Stimulated activated CD8-positive, alpha-beta memory T cell treated with anti-CD3 and anti-CD28 coated beads, Interleukin-7, amount 100 ng/mL, for 48 hours (primary cell): ENCODE measurements around the gene ZNF628.

Source experiments
- DNase-seq, 2 donors: peaks; one replicate each; pipeline ENCODE4 v3.0.0-alpha.2; 2020; ENCODE audit warnings: low read depth in 1 of 2; ENCODE audit errors: extremely low read depth in 1 of 2

ZNF628 gene

DNA sequence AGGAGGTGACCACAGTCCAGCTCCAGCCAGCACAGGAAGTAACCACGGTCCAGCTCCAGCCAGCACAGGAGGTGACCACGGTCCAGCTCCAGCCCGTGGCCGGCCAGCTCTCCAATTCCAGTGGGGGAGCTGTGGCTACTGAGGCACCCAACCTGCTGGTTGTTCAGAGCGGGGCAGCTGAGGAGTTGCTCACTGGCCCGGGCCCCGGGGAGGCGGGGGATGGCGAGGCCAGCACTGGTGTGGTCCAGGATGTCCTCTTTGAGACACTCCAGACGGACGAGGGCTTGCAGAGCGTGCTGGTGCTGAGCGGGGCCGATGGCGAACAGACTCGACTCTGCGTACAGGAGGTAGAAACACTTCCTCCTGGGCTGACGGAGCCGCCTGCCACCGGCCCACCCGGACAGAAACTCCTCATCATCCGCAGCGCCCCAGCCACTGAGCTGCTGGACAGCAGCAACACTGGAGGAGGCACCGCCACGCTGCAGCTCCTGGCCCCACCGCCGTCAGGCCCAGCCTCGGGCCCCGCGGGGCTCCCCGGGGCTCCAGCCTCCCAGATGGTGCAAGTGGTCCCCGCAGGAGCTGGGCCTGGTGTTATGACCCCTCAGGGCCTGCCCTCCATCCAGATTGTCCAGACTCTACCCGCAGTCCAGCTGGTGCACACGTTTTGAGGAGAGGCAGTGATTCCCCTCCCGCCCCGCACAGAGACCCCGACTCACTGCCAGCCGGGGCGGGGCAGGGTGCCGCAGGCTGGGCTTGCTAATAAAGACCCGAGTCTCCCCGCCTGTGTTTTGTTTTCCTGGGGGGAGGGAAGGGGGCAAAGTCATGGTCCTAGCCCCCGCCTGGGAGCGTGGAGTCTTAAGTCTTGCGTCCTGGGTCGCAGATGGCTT is 7.5 kb downstream of the ZNF628 start:
- no peak for DNase-seq

DNA sequence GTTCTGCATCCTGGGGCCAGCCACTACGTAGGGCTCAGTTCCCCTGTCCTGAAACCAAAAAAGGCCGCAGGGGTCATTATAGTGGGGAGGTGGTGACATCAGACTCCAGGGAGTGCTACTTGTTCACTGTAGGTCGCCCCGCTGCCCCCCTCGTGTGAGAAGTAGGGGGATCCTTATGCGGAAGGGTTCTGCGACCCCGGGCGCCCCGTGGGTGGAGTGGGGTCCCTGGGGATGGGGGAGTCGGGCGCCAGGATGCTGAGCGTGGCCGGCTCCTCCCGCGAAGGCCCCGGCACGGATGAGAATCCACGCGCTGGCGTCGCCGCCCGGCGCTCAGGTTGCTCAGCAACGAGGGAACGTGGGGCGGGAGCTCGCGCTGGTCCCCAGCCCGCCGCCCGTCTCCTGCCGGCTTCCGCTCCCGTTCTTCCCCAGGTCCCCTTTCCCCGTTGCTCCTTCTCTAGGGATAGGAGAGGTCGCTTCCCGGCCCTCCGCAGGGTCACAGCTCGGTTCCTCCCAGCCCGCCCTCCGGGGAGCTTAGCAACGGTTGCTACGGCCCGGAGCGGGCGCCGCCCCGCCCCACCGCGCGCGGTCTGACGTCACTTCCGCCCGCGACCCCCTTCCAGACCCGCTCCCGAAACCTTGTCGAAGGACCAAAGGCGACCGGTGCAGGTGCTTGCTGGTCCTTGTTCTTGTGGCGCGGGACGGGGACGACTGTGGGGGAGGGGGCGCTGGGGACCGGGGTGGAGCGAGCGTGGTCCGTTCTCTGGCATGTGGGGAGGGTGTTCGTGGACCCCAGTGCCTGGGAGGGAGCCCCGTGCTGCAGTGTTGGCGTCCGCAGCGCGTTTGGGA is 8.4 kb downstream of the ZNF628 start, which contains the start of gene NAT14:
Gene NAT14, plus strand, starts transcription at position 596 of the 846 bp plus-strand sequence. CDS start 521 bp downstream, outside the sequence.
- peak; percentile 33 to 50 for DNase-seq

DNA sequence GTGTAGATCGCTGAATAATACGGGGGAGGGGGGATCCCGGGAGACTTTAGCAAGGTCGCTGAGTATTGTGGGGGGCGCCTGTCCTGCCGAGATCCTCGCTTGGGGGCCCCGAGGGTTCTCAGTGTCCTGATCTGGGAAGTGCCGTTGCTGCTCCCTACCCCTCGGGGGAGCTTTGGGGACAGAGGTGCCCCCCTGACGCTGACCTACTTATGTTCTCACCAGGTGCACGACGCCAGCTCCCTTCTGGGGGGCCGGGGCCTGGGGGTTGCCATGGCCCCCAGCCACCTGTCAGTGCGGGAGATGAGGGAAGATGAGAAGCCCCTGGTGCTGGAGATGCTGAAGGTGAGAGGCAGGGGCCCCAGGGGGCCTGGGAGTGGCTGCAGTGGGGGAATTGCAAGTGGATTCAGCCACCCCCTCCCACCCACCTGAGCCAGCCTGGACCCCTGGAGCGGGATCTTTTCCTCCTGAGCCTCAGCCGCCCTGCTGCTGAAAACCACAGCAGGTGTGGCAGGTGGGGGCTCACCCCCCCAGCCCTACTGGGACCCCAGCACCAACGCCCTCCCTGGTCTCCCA is 9.1 kb downstream of the ZNF628 start:
- no peak for DNase-seq

DNA sequence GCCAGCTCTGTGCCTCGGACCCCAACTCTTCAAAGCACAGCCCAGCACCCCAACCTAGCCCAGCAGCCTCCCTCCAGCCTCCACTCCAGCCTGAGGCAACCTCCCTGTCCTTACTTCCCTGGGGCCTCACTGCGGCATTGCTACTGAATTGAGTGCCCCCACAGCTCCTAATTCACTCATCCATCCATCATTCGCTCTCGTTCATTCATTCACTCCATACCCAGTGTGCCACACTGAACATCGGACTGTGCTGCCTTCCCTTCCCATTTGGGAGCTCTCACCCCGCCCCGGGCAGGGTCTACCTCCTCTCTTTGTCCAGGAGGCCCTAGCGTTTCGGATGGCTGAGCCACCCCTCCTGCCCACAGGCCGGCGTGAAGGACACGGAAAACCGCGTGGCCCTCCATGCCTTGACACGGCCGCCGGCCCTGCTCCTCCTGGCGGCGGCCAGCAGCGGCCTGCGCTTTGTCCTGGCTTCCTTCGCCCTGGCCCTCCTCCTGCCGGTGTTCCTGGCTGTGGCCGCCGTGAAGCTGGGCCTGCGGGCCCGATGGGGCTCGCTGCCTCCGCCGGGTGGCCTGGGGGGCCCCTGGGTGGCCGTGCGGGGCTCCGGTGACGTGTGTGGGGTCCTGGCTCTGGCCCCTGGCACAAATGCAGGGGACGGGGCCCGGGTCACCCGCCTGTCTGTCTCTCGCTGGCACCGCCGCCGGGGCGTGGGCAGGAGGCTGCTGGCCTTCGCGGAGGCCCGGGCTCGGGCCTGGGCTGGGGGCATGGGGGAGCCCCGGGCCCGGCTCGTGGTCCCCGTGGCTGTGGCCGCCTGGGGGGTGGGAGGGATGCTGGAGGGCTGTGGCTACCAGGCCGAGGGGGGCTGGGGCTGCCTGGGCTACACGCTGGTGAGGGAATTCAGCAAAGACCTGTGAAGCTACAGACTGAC is 9.9 kb downstream of the ZNF628 start:
- no peak for DNase-seq

DNA sequence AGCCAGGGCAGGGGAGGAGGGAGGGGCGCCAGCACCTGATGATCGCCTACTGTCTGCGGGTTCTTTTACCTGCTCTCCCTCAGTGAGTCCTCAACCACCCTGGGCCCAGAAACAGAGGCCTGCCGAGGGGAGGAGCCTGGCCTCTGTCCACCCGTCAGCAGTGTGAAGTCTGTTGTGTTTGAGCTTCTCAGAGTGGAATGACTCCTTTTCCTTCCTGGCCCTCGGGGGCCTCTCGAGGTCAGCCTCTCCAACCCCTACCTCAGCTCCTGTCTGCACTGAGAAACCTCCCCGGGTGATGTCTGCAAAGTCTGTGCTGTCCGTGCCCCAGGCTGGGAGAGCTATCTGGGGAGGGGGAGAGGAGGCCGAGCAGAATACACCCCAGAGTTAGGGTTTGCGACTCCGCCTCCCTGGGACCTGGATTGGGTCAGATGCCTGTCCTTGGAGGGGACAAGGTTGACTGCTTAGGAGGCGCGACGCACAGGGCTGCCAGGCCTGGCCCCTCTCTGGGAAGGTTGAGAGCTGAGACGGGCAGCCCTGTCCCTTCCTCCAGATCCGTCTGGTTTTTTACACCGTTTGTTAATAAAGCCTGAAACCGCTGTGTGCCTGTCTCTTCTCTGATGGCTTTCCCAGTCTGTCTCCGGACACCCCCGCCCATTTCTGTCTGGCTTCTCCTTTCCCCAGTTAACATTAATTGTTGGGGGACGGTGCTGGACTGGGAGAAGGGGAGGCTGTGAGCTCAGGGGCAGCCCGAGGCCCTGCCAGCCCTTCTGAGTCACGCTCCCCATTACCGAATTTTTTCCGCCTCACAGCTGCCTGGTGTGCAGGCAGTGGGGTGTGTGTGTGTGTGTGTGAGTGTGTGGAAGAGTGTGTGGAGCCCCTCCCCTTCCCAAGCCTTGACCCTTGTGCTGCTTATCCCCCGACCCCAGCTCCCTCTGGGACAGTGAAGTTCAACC is 10.8 kb downstream of the ZNF628 start:
- peak in 1 of 2 donors; percentile 60 for DNase-seq

DNA sequence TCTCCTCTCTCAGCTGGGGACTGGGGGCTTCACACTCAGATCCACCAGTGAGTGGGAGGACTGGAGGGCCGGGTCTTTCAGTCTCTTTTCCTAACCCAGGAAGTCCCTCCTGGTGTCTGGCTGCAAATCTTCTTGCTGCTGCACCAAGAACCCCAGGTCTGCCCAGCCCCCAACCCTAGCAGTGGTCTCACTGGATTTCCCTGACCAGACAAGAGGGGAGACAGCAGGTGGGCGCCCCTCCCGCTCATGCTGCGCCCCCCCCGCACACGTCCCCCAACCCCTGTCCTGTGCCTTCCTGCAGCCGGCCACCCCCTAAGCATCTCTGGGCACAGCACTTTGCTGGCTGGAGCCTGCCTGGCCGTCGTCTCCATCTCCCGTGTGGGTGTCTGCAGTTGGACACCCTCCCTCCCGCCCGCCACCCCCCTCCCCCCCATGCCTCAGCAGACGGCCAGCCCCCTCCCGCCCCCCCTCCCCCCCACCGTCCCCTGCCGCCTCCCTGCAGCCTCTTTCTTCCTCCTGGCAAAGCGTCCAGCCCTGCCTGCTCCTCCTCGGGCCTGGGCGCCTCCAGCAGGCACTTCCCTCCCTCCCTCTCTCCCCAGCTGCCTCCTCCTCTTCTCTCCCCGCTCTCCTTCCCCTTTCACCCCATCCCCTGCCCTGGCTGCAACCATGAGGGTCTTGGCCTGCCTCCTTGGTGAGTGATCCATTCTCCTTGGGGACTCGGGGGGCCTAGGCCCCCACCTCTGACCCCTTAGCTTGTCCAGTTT is 11.7 kb downstream of the ZNF628 start, which contains the start of gene SSC5D:
Gene SSC5D, plus strand, starts transcription at position 513 of the 764 bp plus-strand sequence. Its CDS starts 154 bp downstream, at position 667.
- DNase-seq, result no peak

DNA sequence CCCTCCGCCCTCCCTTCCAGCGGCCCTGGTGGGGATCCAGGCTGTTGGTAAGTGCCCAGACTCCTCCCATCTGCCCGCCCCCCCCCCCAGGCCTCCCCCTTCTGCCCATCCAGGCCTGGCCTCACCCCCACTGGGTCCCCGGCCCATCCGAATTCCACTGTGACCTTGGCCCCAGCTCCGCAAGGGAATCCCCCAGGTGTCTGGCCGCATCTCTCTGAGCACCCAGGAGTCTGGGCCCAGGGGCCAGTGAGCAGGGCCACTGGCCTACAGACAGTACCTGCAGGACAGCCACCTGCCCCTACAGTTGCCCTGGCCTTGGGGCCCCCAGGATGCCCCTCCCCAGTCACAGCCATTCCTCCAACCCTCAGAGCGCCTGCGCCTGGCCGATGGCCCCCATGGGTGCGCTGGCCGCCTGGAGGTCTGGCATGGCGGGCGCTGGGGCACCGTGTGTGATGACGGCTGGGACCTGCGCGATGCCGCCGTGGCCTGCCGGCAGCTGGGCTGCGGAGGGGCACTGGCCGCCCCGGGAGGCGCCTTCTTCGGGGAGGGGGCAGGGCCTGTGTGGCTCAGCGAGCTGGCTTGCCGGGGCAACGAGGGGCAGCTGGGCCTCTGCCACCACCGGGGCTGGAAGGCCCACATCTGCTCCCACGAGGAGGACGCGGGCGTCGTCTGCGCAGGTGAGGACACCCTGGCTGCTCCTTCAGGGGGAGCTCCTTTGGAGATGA is 12.7 kb downstream of the ZNF628 start:
- no peak for DNase-seq

DNA sequence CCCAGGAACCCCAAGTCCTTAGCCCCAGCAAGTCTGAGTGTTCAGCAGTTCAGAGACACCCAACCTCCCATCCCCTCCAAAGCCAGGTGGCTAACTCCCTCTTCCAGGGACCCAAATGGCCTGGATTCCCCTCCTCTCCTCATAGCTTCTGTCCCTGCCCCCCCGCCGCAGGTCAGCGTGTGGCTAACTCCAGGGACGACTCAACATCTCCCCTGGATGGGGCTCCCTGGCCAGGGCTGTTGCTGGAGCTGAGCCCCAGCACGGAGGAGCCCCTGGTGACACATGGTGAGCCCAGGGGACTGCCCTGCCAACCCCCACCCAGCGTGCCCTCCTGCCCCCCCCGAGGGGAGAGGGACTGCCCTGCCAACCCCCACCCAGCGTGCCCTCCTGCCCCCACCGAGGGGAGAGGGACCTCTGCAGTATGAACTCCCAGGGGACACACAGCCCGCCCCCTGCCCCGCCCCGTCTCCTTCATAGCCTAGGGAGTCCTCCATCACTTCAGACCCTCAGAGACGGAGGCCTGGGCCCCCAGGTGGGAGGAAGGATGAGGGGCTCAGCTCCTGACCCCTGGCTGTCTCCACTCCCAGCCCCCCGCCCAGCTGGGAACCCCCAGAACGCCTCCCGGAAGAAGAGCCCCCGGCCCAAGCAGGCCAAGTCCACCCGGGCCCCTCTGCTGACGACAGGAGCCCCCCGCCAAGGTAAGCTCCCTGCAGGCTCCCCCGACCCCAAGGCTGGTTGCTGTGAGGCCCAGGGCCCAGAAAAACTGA is 13.5 kb downstream of the ZNF628 start:
- no peak for DNase-seq

DNA sequence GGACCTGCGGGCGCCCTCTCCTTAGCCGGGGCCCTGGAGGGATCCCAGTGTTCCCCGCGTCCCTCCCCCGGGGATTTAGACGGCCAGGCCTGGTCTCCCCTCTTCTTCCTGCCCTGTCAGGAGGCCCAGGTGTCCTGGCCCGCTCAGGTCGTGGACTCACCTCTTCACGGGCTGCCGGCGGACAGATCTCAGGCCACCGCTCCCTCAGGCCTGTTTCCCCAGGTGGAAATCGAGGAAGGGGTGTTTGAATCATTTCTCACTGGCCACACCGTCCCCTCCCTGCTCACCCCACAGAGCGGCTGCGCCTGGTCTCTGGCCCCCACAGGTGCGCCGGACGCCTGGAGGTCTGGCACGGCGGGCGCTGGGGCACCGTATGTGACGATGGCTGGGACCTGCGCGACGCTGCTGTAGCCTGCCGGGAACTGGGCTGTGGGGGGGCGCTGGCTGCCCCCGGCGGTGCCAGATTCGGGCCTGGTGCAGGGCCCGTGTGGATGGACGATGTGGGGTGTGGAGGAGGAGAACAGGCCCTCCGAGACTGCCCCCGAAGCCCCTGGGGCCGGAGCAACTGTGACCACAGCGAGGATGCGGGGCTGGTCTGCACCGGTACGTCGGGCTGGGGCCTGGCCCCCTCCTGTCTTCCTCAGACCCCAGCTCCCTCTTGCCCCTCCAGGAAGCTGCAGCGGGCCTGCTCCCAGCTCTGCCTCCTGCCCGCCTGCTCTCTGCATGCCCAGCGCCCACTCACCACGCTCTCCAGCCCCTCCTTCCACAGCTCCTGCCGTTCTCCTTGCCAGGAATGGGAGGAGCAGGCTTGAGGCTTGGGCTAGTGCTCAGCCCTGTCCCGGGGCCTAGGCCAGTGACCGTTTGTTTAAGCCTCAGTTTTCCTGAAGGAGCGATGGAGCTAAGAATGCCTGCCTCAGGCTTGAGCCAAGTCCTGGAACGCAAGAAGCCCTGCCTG is 14.3 kb downstream of the ZNF628 start:
- DNase-seq, result no peak

DNA sequence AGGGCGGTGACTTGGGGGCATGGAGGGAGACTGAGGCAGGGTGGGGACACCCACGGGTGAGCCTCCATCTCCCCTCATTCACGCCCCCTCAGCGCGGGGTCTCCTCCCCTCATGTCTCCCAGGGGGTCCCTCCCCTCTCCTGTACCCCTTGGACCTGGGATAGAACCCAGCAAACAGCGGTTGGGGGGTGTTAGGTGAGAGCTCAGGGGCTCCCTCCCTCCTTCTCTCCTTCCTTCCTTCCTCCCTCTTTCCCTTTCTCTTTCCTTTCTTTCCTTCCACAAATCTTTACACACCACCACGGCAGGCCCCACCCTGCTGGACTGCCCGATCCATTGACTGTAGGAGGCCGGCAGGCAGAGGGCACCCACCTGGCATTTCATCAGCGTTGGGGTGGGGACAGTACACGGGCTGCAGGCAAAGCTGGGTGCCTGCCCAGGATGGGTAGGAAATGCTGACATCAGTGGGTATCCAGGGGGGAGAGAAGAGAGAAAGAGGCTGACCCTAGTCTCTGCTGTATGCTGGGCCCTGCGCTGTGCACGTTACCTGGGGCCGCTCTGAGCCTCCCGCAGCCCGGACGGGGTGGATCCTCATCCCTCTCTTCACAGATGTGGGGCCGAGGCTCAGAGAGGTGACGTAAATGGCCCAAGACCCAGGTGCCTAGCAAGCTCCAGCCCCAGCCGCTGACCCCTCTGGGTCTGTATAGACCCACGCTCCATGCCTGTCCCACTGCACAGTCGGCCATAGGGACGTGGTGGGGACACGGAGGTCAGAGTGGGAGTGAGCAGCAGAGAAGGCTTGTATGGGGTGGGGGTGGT is 15.3 kb downstream of the ZNF628 start:
- DNase-seq, result no peak

DNA sequence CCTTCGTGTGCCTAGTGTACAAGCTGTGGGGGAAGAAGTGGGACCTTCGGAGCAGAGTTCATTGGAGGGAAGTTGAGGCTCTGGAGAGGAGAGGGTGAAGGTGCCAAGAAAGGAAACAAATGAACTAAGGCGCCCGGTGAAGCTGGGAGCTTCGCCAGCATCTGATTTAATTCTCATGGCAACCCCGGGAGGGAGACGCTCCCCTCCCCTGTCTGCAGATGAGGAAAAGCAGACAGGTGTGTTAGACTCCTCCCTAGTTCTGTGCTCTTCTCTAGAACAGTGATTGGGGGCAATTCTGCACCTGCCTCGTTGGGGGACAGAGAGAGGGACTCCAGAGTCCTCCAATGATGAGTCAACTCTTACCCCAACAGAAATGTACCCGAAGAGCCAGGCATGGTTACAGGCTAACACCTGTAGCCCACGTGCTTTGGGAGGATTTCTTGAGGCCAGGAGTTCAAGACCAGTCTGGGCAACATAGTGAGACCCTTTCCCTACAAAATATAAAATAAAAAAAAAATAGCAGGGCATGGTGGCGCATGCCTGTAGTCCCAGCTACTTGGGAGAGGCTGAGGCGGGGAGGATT is 16.0 kb downstream of the ZNF628 start:
- DNase-seq, result no peak

DNA sequence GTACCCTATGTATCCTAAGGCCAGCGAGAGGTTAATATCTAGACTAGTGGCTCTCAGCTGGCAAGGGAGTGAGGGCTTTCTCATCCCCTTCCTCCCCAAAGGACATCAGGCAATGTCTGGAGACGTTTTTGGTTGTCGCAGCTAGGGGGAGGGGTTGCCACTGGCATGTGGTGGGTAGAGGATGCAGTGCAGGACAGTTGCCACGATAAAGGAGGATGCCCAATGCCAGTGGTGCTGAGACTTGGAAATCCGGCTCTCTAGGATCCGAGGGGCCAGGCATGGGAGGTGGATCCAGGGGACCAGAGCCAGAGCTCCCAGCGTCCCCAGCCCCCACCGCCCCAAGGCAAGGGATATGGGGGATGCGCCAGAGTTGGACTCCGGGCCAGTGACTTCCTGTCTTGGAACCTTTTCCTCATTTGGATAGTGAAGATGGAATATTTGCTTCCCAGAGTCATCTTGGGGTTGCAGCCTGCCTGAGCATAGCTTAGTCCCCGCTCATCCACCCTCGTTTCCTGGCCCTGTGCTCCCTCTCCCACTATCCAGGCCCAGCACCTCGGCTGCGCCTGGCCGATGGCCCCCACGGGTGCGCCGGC is 16.7 kb downstream of the ZNF628 start:
- no peak for DNase-seq

DNA sequence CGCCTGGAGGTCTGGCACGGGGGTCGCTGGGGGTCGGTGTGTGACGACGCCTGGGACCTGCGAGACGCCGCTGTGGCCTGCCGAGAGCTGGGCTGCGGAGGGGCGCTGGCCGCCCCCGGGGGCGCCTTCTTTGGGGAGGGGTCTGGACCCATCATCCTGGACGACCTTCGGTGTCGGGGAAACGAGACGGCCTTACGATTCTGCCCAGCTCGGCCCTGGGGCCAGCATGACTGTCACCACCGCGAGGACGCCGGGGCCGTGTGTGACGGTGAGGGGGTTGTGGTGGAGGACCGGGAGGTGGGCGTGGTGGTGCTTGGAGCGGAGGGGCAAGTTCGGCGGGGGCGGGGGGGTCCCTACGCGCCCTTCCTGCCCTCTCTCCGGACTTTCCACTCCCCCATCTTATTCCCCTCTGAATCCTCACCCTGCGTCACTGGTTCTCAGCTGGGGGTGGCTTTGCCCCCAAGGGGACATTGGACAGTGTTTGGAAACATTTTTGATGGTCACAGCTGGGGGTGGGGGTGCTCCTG is 17.3 kb downstream of the ZNF628 start:
- DNase-seq, result no peak

DNA sequence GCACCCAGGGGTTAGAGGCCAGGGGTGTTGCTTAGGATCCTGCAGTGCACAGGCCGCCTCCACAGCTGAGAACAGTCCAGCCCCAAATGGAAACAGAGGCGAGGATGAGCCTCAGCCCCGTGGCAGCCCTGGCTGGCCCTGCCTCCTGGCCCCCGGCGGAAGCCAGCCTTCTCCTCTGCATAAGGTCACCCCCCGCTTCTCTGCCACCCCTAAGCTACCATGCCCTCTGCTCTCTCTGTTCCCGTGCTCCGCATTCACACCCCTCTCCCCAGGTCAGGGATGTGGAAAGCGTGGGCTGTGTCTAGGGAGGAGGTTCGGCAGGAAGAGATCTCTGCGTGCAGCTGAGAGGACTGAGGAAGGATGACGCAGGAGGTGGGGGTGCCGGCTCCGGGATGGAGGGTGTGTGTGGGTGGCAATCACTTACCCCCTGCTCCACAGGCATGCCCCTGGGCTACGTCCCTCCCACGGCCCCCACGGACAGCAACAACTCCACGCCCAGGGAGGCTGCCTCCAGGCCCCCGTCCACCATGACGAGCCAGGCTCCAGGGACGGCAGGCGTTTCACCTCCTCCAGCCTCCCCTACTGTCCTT is 17.9 kb downstream of the ZNF628 start:
- no peak for DNase-seq
